Activated naive CD4-positive, alpha-beta T cell treated with anti-CD3 and anti-CD28 coated beads, Interleukin-2, amount 50 U/mL, for 24 hours (primary cell): ENCODE results near the gene PANX3.

ENCODE experiments used
- H3K27ac Mint-ChIP-seq: one replicate; pipeline ENCODE4 v1.8.0; 2021; ENCODE audit warnings: mild to moderate bottlenecking, mixed read lengths
- H3K27me3 Mint-ChIP-seq: one replicate; pipeline ENCODE4 v1.8.0; 2021; ENCODE audit warnings: mixed read lengths
- H3K36me3 Mint-ChIP-seq: one replicate; pipeline ENCODE4 v1.8.0; 2021; ENCODE audit warnings: mixed read lengths
- H3K4me1 Mint-ChIP-seq: one replicate; pipeline ENCODE4 v1.8.0; 2021; ENCODE audit warnings: mixed read lengths
- H3K4me3 Mint-ChIP-seq: one replicate; pipeline ENCODE4 v1.8.0; 2021; ENCODE audit warnings: mild to moderate bottlenecking, mixed read lengths
- H3K9me3 Mint-ChIP-seq: one replicate; pipeline ENCODE4 v1.8.0; 2021; ENCODE audit warnings: mixed read lengths

Gene PANX3

GRCh38 chr11:124663861-124664260 is 52.6 kb downstream of the PANX3 start:
- H3K27me3 Mint-ChIP-seq: no peaks in the 10 kb centered on the region
- peaks cover 2% of the 10 kb centered on the region for H3K36me3 Mint-ChIP-seq
- no peaks in the 10 kb centered on the region for H3K9me3 Mint-ChIP-seq
- H3K4me1 Mint-ChIP-seq: no peaks in the 10 kb centered on the region
- no peak overlapping the region for H3K27ac Mint-ChIP-seq
- H3K4me3 Mint-ChIP-seq: no peak overlapping the region

DNA sequence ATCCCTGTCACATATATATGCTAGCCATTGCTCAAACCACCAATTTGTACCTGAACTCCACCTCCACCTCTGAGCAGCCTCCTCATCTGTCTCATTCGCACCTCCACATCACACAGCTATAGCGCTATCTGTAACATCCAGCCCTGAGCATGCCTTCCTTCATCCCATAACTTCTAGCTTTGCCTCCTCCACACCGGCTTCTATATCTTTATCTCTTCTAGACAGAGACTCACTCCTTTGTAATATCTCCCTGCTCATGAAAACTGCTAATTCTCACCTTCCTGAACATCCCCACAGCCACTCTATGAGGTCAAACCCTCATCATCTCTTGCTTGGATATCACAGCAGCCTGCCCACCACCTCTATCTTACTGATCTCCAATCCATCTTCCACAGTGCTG is 56.4 kb downstream of the PANX3 start:
- Mint-ChIP-seq H3K36me3 (peaks cover 2% of the 10 kb centered on the region), H3K4me1 (peaks cover 7% of the 10 kb centered on the region), H3K9me3 (no peaks in the 10 kb centered on the region), H3K4me3 (no peak overlapping the region), H3K27ac (no peak overlapping the region), H3K27me3 (no peaks in the 10 kb centered on the region)

GRCh38 chr11:124669193-124669592 is 58.0 kb downstream of the PANX3 start:
- H3K4me1 Mint-ChIP-seq: peaks cover 17% of the 10 kb centered on the region
- H3K27me3 Mint-ChIP-seq: no peaks in the 10 kb centered on the region
- no peaks in the 10 kb centered on the region for H3K9me3 Mint-ChIP-seq
- H3K36me3 Mint-ChIP-seq: peaks cover 2% of the 10 kb centered on the region
- H3K27ac Mint-ChIP-seq: no peak overlapping the region
- H3K4me3 Mint-ChIP-seq: no peak overlapping the region
